ENCODE results near the gene NCAPH2.

The NCAPH2 gene

GRCh38 chr22:50504369-50505211 is 3.4 kb upstream of the NCAPH2 start:
- CTCF ChIA-PET, result no interaction called here

More at GRCh38 chr22:50504369-50505211, 3.4 kb upstream of the NCAPH2 start:
- TF ChIP-seq ZNF311 (tag by site-specific recombination; IDR thresholded peaks at IDR 0.05; ENCODE audit: borderline replicate concordance) (no peak), ZNF610 (tag by site-specific recombination; IDR thresholded peaks at IDR 0.05; ENCODE audit: borderline replicate concordance) (no peak), KLF1 (tag by site-specific recombination; IDR thresholded peaks at IDR 0.05) (peak; percentile 79), EGR2 (tag by site-specific recombination; IDR thresholded peaks at IDR 0.05; ENCODE audit: low read depth) (peak; percentile 45; the same call in 1 of the 2 replicates), PRDM10 (tag by site-specific recombination; IDR thresholded peaks at IDR 0.05) (no peak), ZNF140 (tag by site-specific recombination; IDR thresholded peaks at IDR 0.05) (no peak), ZFP69B (tag by site-specific recombination; IDR thresholded peaks at IDR 0.05) (peak; percentile 44; the same call in 1 of the 2 replicates), ZNF692 (tag by site-specific recombination; IDR thresholded peaks at IDR 0.05) (peak; percentile 35; the same call in 1 of the 2 replicates), ZBTB49 (tag by site-specific recombination; IDR thresholded peaks at IDR 0.05; ENCODE audit: low read depth) (no peak), ZNF473 (tag by site-specific recombination; IDR thresholded peaks at IDR 0.05) (no peak), ZFHX2 (tag by site-specific recombination; conservative IDR thresholded peaks at IDR 0.05) (peak; percentile 51), ZBTB8A (tag by site-specific recombination; IDR thresholded peaks at IDR 0.05) (0 out of 2 replicates have a peak, but pooled peaks have one; percentile 6), ZNF2 (tag by site-specific recombination; IDR thresholded peaks at IDR 0.05) (no peak), ZNF138 (tag by site-specific recombination; IDR thresholded peaks at IDR 0.05; ENCODE audit: borderline replicate concordance) (no peak), ZNF280C (tag by site-specific recombination; IDR thresholded peaks at IDR 0.05) (no peak), ZFP41 (tag by site-specific recombination; IDR thresholded peaks at IDR 0.05; ENCODE audit: borderline replicate concordance) (no peak), ZNF843 (tag by site-specific recombination; IDR thresholded peaks at IDR 0.05) (no peak), ZNF561 (tag by site-specific recombination; IDR thresholded peaks at IDR 0.05; ENCODE audit: borderline replicate concordance) (no peak), ZNF121 (tag by site-specific recombination; IDR thresholded peaks at IDR 0.05) (no peak), ZBTB44 (tag by site-specific recombination; IDR thresholded peaks at IDR 0.05) (no peak), ZNF223 (tag by site-specific recombination; IDR thresholded peaks at IDR 0.05) (no peak)
- Histone ChIP-seq H3K27ac (ENCODE audit: extremely low read depth, low read depth, low read length) (no peak overlapping the region), H3K4me3 (ENCODE audit: low read depth, low read length) (no peak overlapping the region), H3K36me3 (ENCODE audit: control insufficient read depth in 2 of 2, insufficient read depth in 1 of 2, low read length in 2 of 2) (peaks cover 0 to 37% of the 10 kb centered on the region in 2 experiments; a peak in 1 of 3 replicates), H3K4me1 (ENCODE audit: control insufficient read depth, insufficient read depth, low read length) (peaks cover 8% of the 10 kb centered on the region), H3K9me3 (ENCODE audit: control insufficient read depth, insufficient read depth, low read depth, low read length) (no peaks in the 10 kb centered on the region)
- POLR2A ChIA-PET, result no interaction called here
